ENCODE results near the gene RAB27B.

Gene RAB27B

GRCh38 chr18:54916507-54916906 is 88.2 kb downstream of the RAB27B start:
- no peak for DNase-seq

GRCh38 chr18:54918060-54918459 is 89.8 kb downstream of the RAB27B start:
- DNase-seq, result no peak

DNA sequence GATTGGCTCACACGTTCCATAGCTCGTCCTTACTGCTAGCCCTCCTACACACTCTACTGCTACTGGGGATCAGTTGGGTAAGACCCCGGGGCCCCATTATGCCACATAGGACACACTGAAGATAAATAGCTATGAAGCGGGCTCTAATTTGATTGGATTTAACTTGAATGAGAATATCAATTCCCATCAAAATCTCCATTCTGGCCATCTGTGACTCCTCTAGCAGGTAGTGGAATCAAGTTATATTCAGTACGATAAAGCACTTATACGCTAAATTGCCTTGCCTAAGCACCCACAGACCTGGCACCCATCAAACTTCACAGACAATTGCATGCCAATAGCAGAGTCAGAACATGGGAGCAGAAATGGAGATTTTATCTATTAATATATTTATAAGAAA is 91.1 kb downstream of the RAB27B start:
- DNase-seq, result no peak

GRCh38 chr18:54923339-54923956 is 95.2 kb downstream of the RAB27B start:
- DNase-seq, result no peak

DNA sequence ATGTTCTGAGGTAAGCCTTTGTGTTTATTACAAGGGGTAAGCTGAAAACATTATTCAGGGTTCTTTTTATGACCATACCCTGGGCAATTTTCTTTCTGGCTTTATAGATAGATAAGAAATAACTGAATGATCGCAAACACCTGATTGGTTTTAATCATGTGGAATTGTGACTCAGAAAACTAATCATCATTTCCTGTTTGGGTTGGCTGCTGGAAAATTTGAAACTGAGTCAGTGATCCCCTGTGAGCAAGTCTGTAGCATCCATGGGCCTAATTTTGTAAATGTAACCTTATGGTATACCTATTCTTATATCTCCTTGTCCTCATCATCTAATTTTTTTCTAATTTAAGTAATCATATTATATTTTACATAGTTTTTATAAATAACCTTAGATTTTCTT is 96.7 kb downstream of the RAB27B start:
- DNase-seq, result no peak

GRCh38 chr18:54926593-54927325 is 98.5 kb downstream of the RAB27B start:
- DNase-seq, result no peak

- DNase-seq, result no peak
Observed at GRCh38 chr18:54928236-54928635, 100.0 kb downstream of the RAB27B start.

GRCh38 chr18:54931152-54931551 is 102.9 kb downstream of the RAB27B start:
- no peak for DNase-seq

- no peak for DNase-seq
Observed at GRCh38 chr18:54932472-54932871, 104.2 kb downstream of the RAB27B start.

DNA sequence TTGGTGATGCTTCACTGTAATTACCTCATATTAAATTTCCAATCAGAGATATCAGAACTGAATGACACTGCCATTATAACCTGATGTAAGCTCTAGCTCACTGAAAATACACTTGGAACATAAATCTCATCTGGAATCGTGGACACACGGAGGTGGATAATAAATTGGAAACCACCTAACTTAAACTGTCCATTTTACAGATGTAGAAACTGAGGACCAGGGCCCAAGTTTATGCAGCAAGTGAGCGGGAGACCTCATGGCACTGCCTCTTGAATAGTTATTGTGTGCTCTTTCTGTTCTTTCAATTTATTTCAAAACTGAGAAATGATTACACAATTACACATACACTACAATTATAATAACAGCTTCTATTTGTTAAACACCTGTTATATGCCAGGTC is 110.2 kb downstream of the RAB27B start:
- no peak for DNase-seq

DNA sequence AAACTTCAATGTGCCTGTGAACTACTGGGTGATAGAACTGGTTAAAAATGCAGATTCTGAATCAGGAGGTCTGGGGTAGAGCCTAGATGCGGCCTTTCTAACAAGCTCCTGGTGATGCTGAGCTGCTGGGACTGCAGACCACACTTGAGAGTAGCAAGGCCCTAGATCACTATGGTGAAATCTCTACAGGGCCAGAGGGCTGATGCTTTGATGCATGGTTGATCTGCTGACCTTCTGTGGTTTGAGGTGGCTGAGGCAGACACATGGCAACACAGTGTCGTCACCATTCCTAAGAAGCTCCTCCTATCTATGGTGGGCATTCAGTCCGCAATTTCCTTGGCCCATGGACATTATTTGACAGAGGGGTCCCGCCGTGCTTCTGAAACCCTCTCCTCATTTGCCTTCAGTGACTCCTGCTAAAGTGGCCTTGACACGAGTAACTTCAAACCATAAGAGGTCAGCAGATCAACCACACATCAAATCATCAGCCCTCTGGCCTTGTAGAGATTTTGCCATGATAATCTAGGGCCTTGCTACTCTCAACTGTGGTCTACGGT is 111.2 kb downstream of the RAB27B start:
- no peak for DNase-seq

DNA sequence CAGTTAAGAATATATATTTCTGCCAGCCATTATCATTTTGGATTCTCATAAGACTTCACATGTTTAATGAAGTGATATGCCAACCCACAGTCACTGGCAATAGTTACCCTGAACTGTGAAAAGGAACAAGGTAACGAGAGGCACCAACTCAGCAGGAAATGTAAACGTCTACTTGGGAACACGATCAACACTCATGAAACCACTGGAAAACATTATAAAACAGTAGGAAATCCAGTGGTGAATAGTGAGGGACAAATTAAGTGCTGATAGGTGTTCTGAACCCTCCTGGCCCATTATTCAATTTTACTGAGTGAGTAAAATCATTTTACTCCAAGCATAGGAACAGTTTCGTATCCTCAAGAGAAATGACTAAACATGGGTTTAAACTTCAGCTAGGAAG is 113.9 kb downstream of the RAB27B start:
- DNase-seq, result no peak

- DNase-seq, result no peak
Observed at GRCh38 chr18:54942569-54942968, 114.3 kb downstream of the RAB27B start.
